Keratinocyte (primary cell): Measurements from ENCODE around the gene DAPK2.

Experiments used
- EZH2 ChIP-seq: IDR thresholded peaks from one replicate; pipeline ENCODE4 v1.6.1; 2012; ENCODE audit warnings: inconsistent platforms, mild to moderate bottlenecking, low read length, moderate library complexity
- TF ChIP-seq, protein P1 (sequence below), 3 experiments: IDR thresholded peaks in 1 of 3; conservative IDR thresholded peaks in 1 of 3; optimal IDR thresholded peaks in 1 of 3; 2 replicates in 2 of 3; 3 replicates in 1 of 3; pipeline versions ENCODE3 to v1.5.1; 2011; ENCODE audit warnings: low read length in 3 of 3, mild to moderate bottlenecking in 3 of 3, moderate library complexity in 2 of 3, control low read depth in 1 of 3, inconsistent platforms in 1 of 3; ENCODE audit not compliant: insufficient read depth in 2 of 3; ENCODE audit errors: extremely low read depth in 1 of 3

DNA sequence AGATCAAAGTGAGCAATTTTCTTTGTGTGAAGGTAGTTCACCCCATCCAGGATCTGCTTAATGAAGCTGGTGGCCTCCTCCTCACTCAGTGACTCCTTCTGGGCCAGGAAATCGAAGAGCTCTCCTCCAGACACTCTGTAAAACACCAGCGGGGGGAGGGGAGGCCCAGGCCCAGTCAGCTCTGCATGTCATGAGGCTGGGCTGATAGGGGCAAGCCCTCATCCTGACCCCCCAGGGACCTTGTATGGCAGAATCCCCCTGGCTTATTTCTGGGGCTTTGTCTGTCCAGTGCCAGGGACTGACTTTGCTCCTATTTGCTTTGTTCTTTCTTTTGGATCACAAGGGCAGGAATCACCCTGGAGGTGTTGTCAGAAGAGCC, 74.9 kb downstream of the DAPK2 start:
- TF ChIP-seq, protein P1, sequence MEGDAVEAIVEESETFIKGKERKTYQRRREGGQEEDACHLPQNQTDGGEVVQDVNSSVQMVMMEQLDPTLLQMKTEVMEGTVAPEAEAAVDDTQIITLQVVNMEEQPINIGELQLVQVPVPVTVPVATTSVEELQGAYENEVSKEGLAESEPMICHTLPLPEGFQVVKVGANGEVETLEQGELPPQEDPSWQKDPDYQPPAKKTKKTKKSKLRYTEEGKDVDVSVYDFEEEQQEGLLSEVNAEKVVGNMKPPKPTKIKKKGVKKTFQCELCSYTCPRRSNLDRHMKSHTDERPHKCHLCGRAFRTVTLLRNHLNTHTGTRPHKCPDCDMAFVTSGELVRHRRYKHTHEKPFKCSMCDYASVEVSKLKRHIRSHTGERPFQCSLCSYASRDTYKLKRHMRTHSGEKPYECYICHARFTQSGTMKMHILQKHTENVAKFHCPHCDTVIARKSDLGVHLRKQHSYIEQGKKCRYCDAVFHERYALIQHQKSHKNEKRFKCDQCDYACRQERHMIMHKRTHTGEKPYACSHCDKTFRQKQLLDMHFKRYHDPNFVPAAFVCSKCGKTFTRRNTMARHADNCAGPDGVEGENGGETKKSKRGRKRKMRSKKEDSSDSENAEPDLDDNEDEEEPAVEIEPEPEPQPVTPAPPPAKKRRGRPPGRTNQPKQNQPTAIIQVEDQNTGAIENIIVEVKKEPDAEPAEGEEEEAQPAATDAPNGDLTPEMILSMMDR (optimal IDR thresholded peaks at IDR 0.05 in 1 of 3, IDR thresholded peaks at IDR 0.05 in 1 of 3, conservative IDR thresholded peaks at IDR 0.05 in 1 of 3; ENCODE audit: extremely low read depth in 1 of 3, insufficient read depth in 2 of 3, low read length in 3 of 3) = no peak
- no peak for TF ChIP-seq EZH2
